ENCODE data around the gene CELSR1. TPM values are rescaled to one million over a fixed set of nuclear protein-coding genes. Genes with fewer than 3 reads are reported as not detected.

CELSR1 gene
- total RNA-seq, 1 experiment from 2014 or later: 30.7 TPM

GRCh38 chr22:46460857-46461256, 76.6 kb downstream of the CELSR1 start:
- Histone ChIP-seq H3K36me3 (ENCODE audit: control insufficient read depth, insufficient read depth, low read length) (no peaks in the 10 kb centered on the region), H3K4me1 (ENCODE audit: control insufficient read depth, insufficient read depth, low read length) (no peaks in the 10 kb centered on the region), H3K9me3 (ENCODE audit: control insufficient read depth, insufficient read depth, low read depth, low read length) (no peaks in the 10 kb centered on the region), H3K27me3 (ENCODE audit: control insufficient read depth, insufficient read depth, low read length) (no peaks in the 10 kb centered on the region), H3K27ac (ENCODE audit: low read length) (no peak overlapping the region), H3K4me3 (ENCODE audit: low read depth in 2 of 2, low read length in 2 of 2) (no peak overlapping the region)
- TF ChIP-seq CTCF (IDR thresholded peaks at IDR 0.05): no peak
- TF ChIP-seq REST (IDR thresholded peaks at IDR 0.05; ENCODE audit: insufficient read depth in 1 of 2, low read depth in 2 of 2, low read length in 1 of 2): no peak
- TF ChIP-seq POLR2AphosphoS5 (IDR thresholded peaks at IDR 0.05; ENCODE audit: low read depth, low read length): no peak
- no peak for TF ChIP-seq SIN3A (IDR thresholded peaks at IDR 0.05; ENCODE audit: borderline replicate concordance, insufficient read depth, low read depth, low read length)
- TF ChIP-seq TCF7L2 (IDR thresholded peaks at IDR 0.05; ENCODE audit: low read depth, low read length): no peak
- in situ Hi-C loops (cut with HindIII; ENCODE audit: low pct_unique_long_range_greater_than_20kb, low sequenced_read_pairs): no loop called here
- ChIA-PET CTCF (no interaction called here), POLR2A (no interaction called here)
- BruUV-seq (replicated peaks): no TSS peak
- DNase-seq (ENCODE audit: low read depth, low spot score) (no peak), ATAC-seq (no peak)
- intact Hi-C loops (cut with micrococcal nuclease; ENCODE audit: unreplicated experiment): no loop called here

- TF ChIP-seq TCF7L2 (IDR thresholded peaks at IDR 0.05; ENCODE audit: low read depth, low read length) (no peak), CTCF (IDR thresholded peaks at IDR 0.05) (no peak), REST (IDR thresholded peaks at IDR 0.05; ENCODE audit: insufficient read depth in 1 of 2, low read depth in 2 of 2, low read length in 1 of 2) (no peak), SIN3A (IDR thresholded peaks at IDR 0.05; ENCODE audit: borderline replicate concordance, insufficient read depth, low read depth, low read length) (no peak), POLR2AphosphoS5 (IDR thresholded peaks at IDR 0.05; ENCODE audit: low read depth, low read length) (no peak)
- Histone ChIP-seq H3K27ac (ENCODE audit: low read length) (no peak overlapping the region), H3K4me3 (ENCODE audit: low read depth in 2 of 2, low read length in 2 of 2) (no peak overlapping the region), H3K4me1 (ENCODE audit: control insufficient read depth, insufficient read depth, low read length) (0 out of 2 replicates have a peak, but pooled peaks cover 1% of the 10 kb centered on the region), H3K36me3 (ENCODE audit: control insufficient read depth, insufficient read depth, low read length) (no peaks in the 10 kb centered on the region), H3K9me3 (ENCODE audit: control insufficient read depth, insufficient read depth, low read depth, low read length) (no peaks in the 10 kb centered on the region), H3K27me3 (ENCODE audit: control insufficient read depth, insufficient read depth, low read length) (no peaks in the 10 kb centered on the region)
- ChIA-PET POLR2A (interaction anchor here (0.6 kb wide), 1 partner anchor 79 kb away, joined by 5 read pairs; no protein-coding TSS in a partner anchor), CTCF (no interaction called here)
- BruUV-seq (replicated peaks): no TSS peak
- DNase-seq (ENCODE audit: low read depth, low spot score): no peak
- no peak for ATAC-seq
- in situ Hi-C loops (cut with HindIII; ENCODE audit: low pct_unique_long_range_greater_than_20kb, low sequenced_read_pairs): no loop called here
- intact Hi-C loops (cut with micrococcal nuclease; ENCODE audit: unreplicated experiment): no loop called here
These were observed 77.9 kb downstream of the CELSR1 start for GRCh38 chr22:46459347-46460065.
